Right atrium auricular region (tissue), 2 donors: ENCODE measurements around the gene CNOT11. TPM values are rescaled to one million over a fixed set of nuclear protein-coding genes. Genes with fewer than 3 reads are reported as not detected.

ENCODE experiments used
- DNase-seq: peaks from one replicate; pipeline ENCODE4 v3.0.0-alpha.2; 2019; ENCODE audit warnings: low spot score
- H3K27ac ChIP-seq, 2 donors: fragments of 200-600 bp; sonication (generic); 1 replicate in 1 of 2; 2 replicates in 1 of 2; pipeline ENCODE4 v1.5.1; 2016 to 2019
- H3K27me3 ChIP-seq, 2 donors: fragments of 200-600 bp; sonication (generic); one replicate each; pipeline versions ENCODE4 v1.5.1 to v1.6.0; 2017 to 2019
- H3K36me3 ChIP-seq: fragments of 200-600 bp; sonication (generic); one replicate; pipeline ENCODE4 v1.5.1; 2016
- H3K4me1 ChIP-seq, 2 donors: fragments of 200-600 bp; sonication (generic); one replicate each; pipeline versions ENCODE4 v1.5.1 to v1.6.0; 2017 to 2019
- H3K4me3 ChIP-seq, 2 donors: fragments of 200-600 bp; sonication (generic); 1 replicate in 1 of 2; 2 replicates in 1 of 2; pipeline ENCODE4 v1.5.1; 2017 to 2019; ENCODE audit warnings: mild to moderate bottlenecking in 1 of 2, moderate library complexity in 1 of 2
- H3K9me3 ChIP-seq, 2 donors: fragments of 200-600 bp; sonication (generic); one replicate each; pipeline ENCODE4 v1.5.1; 2019
- CTCF ChIP-seq, 2 donors: fragments of 200-600 bp; sonication (generic); IDR thresholded peaks; one replicate each; pipeline ENCODE4 v1.5.1; 2019; ENCODE audit warnings: antibody characterized with exemption in 2 of 2
- total RNA-seq, 2 donors: library from RNA; depleted of rRNA; stranded (reverse); fragments of >200 nt; gene quantifications; one replicate each; pipeline ENCODE4 v1.1.0, GENCODE V29; 2016

The CNOT11 gene
- total RNA-seq, 2 donors from 2014 or later: 37.0 to 40.4 TPM

DNA sequence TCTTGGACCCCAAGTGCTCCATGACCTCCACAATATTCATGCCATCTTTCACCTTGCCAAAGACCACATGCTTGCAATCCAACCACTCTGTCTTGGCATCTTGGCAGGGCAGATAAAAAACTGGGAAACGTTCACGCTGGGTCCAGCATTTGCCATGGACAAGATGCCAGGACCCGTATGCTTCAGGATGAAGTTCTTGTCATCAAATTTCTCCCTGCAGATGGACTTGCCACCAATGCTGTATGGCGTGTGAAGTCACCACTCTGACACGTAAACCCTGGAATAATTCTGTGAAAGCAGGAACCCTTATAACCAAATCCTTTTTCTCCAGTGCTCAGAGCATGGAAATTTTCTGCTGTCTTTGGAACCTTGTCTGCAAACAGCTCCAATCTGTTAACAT, 21.5 kb downstream of the CNOT11 start:
- Histone ChIP-seq H3K36me3 (peaks cover 76% of the 10 kb centered on the region), H3K27me3 (no peaks in the 10 kb centered on the region), H3K4me3 (no peak overlapping the region), H3K9me3 (no peaks in the 10 kb centered on the region), H3K4me1 (peaks cover 0 to under 1% of the 10 kb centered on the region in 2 donors), H3K27ac (no peak overlapping the region)
- TF ChIP-seq CTCF (IDR thresholded peaks at IDR 0.05): no peak
- DNase-seq: no peak

GRCh38 chr2:101277111-101277510, 24.4 kb downstream of the CNOT11 start:
- Histone ChIP-seq H3K36me3 (peaks cover 73% of the 10 kb centered on the region), H3K27ac (no peak overlapping the region), H3K9me3 (no peaks in the 10 kb centered on the region), H3K4me3 (no peak overlapping the region), H3K4me1 (peaks cover 0 to 5% of the 10 kb centered on the region in 2 donors), H3K27me3 (no peaks in the 10 kb centered on the region)
- TF ChIP-seq CTCF (IDR thresholded peaks at IDR 0.05): no peak
- DNase-seq: no peak

DNA sequence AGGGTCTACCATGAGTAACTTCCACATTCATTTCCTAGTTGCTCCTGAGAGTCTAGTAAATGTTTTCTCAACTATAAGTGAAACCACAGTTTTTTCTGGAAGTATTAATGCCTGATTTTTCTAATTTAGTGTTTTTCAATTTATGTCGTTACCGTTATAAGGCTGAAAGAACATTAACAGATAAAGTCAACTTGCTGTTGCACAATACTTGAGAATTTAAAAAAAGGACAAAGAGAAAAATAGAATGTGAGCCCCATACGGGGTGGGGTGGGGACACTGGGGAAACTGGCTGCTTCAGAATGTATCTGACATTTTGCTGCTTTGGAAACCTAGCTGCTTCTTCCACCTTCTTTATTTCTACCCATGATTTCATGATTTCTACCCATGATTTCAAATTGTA, 26.2 kb downstream of the CNOT11 start:
- TF ChIP-seq CTCF (IDR thresholded peaks at IDR 0.05): no peak
- H3K27me3 ChIP-seq: no peaks in the 10 kb centered on the region

GRCh38 chr2:101281482-101281881, 28.8 kb downstream of the CNOT11 start:
- DNase-seq: no peak
- Histone ChIP-seq H3K27ac (no peak overlapping the region), H3K27me3 (no peaks in the 10 kb centered on the region), H3K4me3 (no peak overlapping the region), H3K4me1 (peaks cover 0 to 5% of the 10 kb centered on the region in 2 donors), H3K36me3 (peaks cover 82% of the 10 kb centered on the region), H3K9me3 (no peaks in the 10 kb centered on the region)
- no peak for TF ChIP-seq CTCF (IDR thresholded peaks at IDR 0.05)

More for the DNA sequence above, 26.2 kb downstream of the CNOT11 start:
- Histone ChIP-seq H3K4me3 (no peak overlapping the region), H3K36me3 (peaks cover 71% of the 10 kb centered on the region), H3K4me1 (peaks cover 0 to 5% of the 10 kb centered on the region in 2 donors), H3K9me3 (no peaks in the 10 kb centered on the region), H3K27ac (no peak overlapping the region)
- DNase-seq: no peak

DNA sequence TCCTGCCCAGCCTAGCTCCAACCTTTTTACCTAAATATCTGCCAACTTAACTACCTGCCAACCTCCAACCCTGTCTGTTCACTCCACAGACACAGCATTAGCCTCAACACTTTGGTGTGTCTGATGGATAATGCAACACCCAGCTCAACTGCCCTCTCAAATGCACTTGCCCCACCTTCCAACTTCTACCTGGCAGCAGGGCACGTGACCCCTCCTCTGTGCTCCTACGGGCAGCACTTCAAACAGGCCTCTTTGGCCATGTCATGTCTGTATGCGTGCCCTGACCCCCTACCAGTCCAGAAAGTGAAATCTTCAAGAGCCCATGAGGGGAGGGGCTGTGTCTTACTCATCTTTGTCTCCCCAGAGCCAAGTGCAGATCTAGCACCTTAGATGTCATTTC, 30.3 kb downstream of the CNOT11 start:
- no peak for TF ChIP-seq CTCF (IDR thresholded peaks at IDR 0.05)
- no peak for DNase-seq
- H3K36me3 ChIP-seq: peaks cover 88% of the 10 kb centered on the region
- H3K27ac ChIP-seq: no peak overlapping the region
- no peaks in the 10 kb centered on the region for H3K27me3 ChIP-seq
- H3K4me1 ChIP-seq: peaks cover 0 to 5% of the 10 kb centered on the region in 2 donors
- no peaks in the 10 kb centered on the region for H3K9me3 ChIP-seq
- no peak overlapping the region for H3K4me3 ChIP-seq

DNA sequence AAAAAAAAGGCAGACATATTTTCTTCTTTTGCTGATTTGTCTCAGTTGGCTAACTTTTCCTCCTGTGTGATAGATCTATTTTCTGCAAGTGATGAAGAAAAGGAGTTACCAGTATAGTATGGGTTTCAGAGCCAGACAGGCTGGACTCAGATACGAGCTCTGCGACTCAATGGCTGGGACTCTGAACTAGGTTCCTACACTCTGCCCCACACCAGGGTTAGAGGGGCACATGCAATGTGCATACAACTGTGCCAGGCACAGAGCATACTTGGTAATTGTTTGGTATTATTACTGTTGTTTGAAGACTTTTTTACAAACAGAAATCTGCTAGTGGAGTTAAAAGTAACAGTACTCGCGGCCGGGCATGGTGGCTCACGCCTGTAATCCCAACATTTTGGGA, 34.0 kb downstream of the CNOT11 start:
- DNase-seq: no peak
- Histone ChIP-seq H3K27ac (no peak overlapping the region), H3K27me3 (no peaks in the 10 kb centered on the region), H3K36me3 (peaks cover 84% of the 10 kb centered on the region), H3K4me3 (no peak overlapping the region), H3K9me3 (no peaks in the 10 kb centered on the region), H3K4me1 (no peaks in the 10 kb centered on the region)
- no peak for TF ChIP-seq CTCF (IDR thresholded peaks at IDR 0.05)
